Melanocyte of skin (primary cell): ENCODE data around the gene KLHL14. TPM values are rescaled to one million over a fixed set of nuclear protein-coding genes. Genes with fewer than 3 reads are reported as not detected.

ENCODE experiments used
- small RNA-seq, 2 donors: library from RNA; depleted of rRNA; stranded (forward); fragments of <200 nt; gene quantifications; one replicate each; pipeline ENCODE3, GENCODE V24; 2012
- total RNA-seq, 2 donors: library from RNA; depleted of rRNA; stranded (reverse); fragments of >200 nt; gene quantifications; 2 replicates each; pipeline ENCODE4 v1.2.3, GENCODE V29; 2012

Gene KLHL14
- total RNA-seq, result not detected

GRCh38 chr18:32772581-32773381 is at the start of gene KLHL14:
Gene KLHL14 (minus strand): TSS chr18:32773023. CDS start chr18:32770591, 2,432 bp downstream.

Small RNA genes within 50 kb of the gene (small RNA-seq; reads per million reads assigned to genes)
- 0 reads per million in 2 donors for gene AC012123.2
